Fibroblast of skin of right quadriceps (primary cell): ENCODE results near the gene CHD6.

Experiments
- DNase-seq: peaks from one replicate; pipeline ENCODE4 v3.0.0-alpha.2; 2013

The CHD6 gene

GRCh38 chr20:41619360-41620100, 1.4 kb upstream of the CHD6 start:
- peak; percentile 58 for DNase-seq

GRCh38 chr20:41618807-41619311, 682 bp upstream of the CHD6 start:
- DNase-seq, result no peak

GRCh38 chr20:41617059-41617901, 897 bp downstream of the CHD6 start:
- DNase-seq, result peak; percentile 25

GRCh38 chr20:41616228-41616627, 1.9 kb downstream of the CHD6 start:
- peak; percentile 31 for DNase-seq

- DNase-seq, result no peak
Measured at GRCh38 chr20:41615676-41616075, 2.5 kb downstream of the CHD6 start.

DNA sequence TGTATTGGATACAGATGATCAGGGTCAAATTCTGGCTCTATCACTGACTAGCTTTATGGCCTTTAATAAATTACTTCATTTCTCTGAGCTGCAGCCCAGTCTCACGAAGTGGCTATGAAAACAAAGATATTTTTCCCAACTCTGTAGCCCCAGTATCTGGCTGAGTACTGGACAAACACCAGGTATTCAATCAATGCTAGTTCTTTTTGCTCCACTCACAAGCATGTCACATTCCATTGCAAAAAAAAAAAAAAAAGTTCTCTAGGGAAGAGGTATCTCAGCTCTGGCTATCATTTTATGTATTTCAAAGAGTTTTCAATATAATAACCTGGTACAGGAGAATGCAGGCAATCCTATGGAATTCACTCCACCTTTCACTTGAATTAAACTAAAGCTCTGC, 3.1 kb downstream of the CHD6 start:
- no peak for DNase-seq

DNA sequence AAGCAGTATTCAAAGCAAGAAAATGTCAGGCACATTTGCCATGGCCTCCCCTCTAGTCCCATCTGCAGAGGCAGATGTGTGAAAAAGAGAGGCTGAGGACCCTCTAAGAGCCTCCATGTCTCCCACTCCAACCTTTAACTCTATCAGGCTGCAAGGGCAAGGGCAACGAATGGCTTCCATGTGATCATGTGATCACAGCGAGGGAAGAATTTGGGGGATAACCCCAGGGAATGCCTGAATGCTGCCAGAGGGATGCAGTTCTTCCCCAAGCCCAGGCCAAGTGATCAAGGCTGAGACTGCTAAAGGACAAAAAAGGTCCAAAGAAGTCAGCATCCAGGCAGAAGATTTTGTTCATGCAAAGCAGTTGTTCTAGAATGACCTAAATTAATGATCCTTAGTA, 4.9 kb downstream of the CHD6 start:
- no peak for DNase-seq

GRCh38 chr20:41609474-41609873, 8.7 kb downstream of the CHD6 start:
- no peak for DNase-seq

DNA sequence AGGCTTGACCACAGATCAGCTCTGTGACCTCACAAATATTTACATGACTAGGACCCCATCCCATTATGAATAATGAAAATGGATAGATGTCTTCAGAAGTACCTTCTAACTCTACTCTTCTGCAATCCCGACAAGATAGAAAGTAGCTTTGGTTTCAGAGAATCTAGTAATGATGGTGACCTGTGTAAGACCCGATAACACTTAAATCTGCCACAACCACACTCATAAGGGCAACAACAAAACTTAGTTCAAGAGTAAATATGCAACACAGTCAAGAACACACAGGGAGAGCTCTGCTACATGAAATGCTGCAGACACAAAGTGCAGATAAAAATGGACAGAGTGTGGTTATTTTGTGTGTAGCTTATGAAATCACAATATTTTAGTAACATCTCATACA, 9.6 kb downstream of the CHD6 start:
- no peak for DNase-seq

- DNase-seq, result no peak
Measured at GRCh38 chr20:41607791-41608190, 10.4 kb downstream of the CHD6 start.

DNA sequence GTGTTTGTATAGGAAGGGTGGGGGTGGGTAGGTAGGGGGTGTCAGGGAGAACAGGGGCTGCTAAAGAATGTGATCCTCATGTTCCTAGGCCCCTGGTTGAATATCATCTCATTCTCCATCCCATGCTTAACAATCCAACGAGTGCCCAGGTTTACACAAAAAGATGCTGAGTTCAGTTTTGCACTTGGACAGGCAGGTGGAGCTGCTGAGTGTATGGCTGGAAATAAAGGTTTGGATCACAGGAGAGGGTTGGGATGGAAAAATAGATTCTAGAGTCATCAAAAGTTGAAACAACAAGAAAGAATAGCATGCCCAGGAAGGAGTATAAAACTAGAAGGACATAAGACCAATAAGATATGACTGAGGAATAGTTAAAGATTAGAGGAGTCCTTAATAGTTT, 14.2 kb downstream of the CHD6 start:
- no peak for DNase-seq

- no peak for DNase-seq
Measured at GRCh38 chr20:41601742-41602141, 16.4 kb downstream of the CHD6 start.

DNA sequence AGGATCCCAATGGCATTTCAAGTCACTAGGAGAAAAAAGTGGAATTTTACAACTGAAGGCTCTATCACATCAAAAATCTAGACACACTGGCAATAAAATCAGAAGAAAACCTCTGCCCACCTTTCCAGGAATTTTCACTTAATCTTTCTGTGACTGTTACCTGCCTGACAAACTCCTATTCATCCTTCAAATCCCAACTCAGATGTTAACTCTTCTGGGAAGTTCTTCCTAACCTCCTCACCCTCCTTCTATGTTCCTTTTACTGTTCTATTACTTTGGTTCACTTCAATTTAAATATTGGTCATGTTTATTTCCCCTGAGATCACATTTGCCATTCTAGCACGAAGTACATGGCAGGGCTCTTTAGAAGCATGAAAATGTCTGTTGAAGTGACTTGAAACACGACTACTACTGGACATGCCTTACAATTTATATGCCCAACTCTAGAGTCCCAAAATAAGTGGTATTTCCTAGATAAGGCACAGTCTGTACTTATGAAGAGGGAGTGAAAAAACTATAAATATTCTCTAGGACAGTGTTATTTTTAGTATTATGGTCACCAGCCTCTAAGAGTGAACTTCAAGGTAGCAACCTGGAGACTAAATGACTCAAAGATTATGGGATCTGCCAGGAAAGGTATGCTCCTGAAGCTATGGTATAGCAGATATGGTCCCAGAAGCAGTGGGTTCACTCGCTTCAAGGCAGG, 17.1 kb downstream of the CHD6 start:
- DNase-seq, result no peak

DNA sequence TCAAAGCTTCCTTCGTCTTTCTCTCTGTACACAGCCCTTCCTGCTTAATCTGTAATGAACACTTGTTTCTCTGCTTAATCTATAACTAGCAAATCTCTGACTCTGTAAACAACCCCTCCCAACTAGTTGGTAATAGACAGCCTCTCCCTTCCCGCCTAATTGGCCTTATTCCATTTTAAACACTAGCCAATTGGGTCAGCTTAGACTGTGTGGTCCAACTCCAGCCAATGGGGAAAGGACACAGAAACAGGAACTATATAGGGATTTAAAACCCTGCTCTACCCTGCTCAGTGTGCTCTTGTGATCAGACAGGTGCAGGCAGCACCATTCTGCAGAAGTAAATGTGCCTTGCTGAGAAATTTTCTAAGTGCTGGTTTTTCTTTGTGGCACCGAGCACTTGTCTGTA, 18.5 kb downstream of the CHD6 start:
- no peak for DNase-seq

DNA sequence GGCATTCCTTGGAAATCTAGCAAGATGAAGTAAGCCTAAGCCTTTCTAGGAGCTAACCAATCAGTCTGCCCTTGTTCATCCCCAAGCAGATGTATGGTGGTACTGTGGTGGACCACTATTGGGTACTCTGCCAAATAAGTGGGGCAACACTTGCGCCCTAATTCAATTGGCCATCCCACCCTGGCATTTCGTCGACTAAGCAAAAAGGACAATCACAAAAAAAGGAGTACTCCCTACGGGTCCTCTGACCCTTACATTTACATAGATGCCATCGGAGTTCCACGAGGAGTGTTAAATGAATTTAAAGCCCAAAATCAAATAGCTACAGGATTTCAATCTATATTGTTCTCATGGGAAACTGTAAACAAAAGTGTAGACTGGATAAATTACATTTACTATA, 19.5 kb downstream of the CHD6 start:
- no peak for DNase-seq

- DNase-seq, result no peak
Measured at GRCh38 chr20:41594514-41595322, 23.5 kb downstream of the CHD6 start.

DNA sequence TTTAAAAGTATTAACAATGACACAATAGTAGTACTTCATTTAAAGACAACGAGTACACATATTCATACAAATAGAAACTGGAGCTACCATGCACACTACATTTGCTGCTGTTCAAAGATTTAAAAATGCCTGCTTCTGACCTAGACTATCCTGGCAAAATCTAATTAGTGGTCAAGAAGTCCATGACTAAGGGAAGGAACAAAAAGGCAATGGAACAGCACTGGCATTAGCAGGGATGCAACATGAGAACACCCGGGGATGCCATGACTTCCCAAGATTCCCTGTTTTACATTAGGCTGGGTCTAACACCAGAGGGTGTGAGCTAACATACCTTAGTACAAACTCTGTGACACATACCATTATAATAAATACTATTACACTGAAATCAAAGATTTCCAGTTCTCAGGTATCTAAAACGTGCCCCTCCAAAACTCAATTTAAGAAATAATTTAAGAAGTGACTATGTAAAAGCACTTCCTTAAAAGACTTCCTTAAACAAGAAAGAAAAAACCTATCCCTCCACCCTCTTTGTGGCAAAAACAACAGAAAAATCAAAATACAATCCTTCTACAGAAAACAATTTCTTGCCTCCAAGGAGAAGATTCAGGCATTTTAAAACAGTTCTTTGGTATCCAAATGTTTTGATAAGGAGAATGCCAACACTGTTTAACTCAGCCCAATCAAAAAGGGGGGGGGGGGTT, 25.5 kb downstream of the CHD6 start:
- no peak for DNase-seq

DNA sequence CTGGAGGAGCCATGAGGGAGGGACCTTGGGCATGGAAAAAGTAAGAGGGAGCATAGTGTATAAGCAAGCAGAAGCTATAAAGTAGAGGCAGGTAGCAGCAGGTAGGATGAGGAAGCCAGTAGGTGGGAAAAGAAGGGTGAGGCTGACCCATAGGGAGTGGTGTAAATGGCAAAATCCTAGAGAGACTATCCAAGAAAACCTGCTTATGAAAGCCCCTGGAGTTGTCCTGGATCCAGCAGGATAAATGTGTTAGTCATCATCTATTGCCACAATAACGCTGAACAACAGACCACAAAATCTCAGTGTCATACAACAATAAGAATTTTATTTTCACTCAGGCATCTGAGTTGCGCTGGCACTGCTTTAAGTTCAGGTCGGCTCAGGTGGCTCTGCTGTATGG, 30.2 kb downstream of the CHD6 start:
- peak; percentile 68 for DNase-seq

DNA sequence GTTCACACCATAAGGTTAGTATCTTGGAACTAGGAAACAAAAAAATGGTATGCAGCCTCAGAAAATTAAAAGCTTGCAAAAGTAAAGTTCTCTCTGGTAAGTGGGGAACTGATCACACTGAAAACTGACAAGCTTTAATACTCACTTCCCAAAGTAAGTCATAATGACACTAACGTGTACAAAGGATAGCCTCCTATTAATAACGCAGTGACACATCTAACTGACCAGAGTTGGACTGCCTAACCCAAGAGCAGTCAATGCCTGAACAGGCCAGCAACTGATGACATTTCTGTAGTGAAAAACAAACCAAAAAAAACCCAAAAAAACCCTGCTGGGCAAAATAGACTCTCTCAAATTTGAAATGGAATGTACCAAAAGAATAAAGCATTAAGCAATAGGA, 30.7 kb downstream of the CHD6 start:
- DNase-seq, result no peak

- DNase-seq, result no peak
Measured at GRCh38 chr20:41586772-41587171, 31.4 kb downstream of the CHD6 start.

- no peak for DNase-seq
Measured at GRCh38 chr20:41580350-41580749, 37.8 kb downstream of the CHD6 start.
